Lung (tissue), 12 donors: ENCODE results near the gene TBC1D1. TPM values are rescaled to one million over a fixed set of nuclear protein-coding genes. Genes with fewer than 3 reads are reported as not detected.
A peak's percentile ranks its signal among the peaks of the same experiment; 100 is the strongest.

Experiments used
- ATAC-seq: fragments of 200-7000 bp; cut with Tn5 transposase; one replicate; pipeline ENCODE4 v1.9.1; 2020; ENCODE audit warnings: moderate number of reproducible peaks; ENCODE audit not compliant: insufficient read depth, low FRiP score
- DNase-seq, 3 donors: peaks; one replicate each; pipeline ENCODE4 v3.0.0-alpha.2; 2013 to 2017
- H3K27ac ChIP-seq, 2 donors: one replicate each; pipeline ENCODE4 v1.5.1; 2013; ENCODE audit warnings: mild to moderate bottlenecking in 2 of 2, moderate library complexity in 2 of 2, control low read depth in 1 of 2, inconsistent platforms in 1 of 2, low read depth in 1 of 2, low read length in 1 of 2
- H3K27me3 ChIP-seq, 3 donors: one replicate each; pipeline ENCODE4 v1.5.1; 2013; ENCODE audit warnings: low read length in 2 of 3; ENCODE audit not compliant: control insufficient read depth in 3 of 3, insufficient read depth in 3 of 3
- H3K36me3 ChIP-seq, 4 donors: one replicate each; pipeline ENCODE4 v1.5.1; 2013; ENCODE audit warnings: low read length in 4 of 4, mild to moderate bottlenecking in 1 of 4, moderate library complexity in 1 of 4; ENCODE audit not compliant: control insufficient read depth in 4 of 4, insufficient read depth in 4 of 4
- H3K4me1 ChIP-seq, 5 donors: one replicate each; pipeline ENCODE4 v1.5.1; 2013; ENCODE audit warnings: low read length in 5 of 5, mild to moderate bottlenecking in 2 of 5, moderate library complexity in 1 of 5; ENCODE audit not compliant: control insufficient read depth in 5 of 5, insufficient read depth in 5 of 5
- H3K4me3 ChIP-seq: one replicate; pipeline ENCODE4 v1.5.1; 2013; ENCODE audit warnings: mild to moderate bottlenecking, control low read depth, moderate library complexity
- H3K9ac ChIP-seq, 2 donors: one replicate each; pipeline ENCODE4 v1.5.1; 2013; ENCODE audit warnings: low read length in 2 of 2, control low read depth in 1 of 2; ENCODE audit not compliant: insufficient read depth in 1 of 2
- H3K9me3 ChIP-seq, 4 donors: one replicate each; pipeline ENCODE4 v1.5.1; 2013; ENCODE audit warnings: low read length in 3 of 4, mild to moderate bottlenecking in 1 of 4, moderate library complexity in 1 of 4; ENCODE audit not compliant: control insufficient read depth in 4 of 4, insufficient read depth in 3 of 4
- CTCF ChIP-seq: IDR thresholded peaks from 2 replicates; pipeline ENCODE4 v1.5.1; 2012; ENCODE audit warnings: mild to moderate bottlenecking; ENCODE audit errors: control extremely low read depth, extremely low read depth
- WGBS, 2 donors: extraction: QIAGEN DNeasy Blood & Tissue Kit; methylation state at CpG; one replicate each; pipeline ENCODE4 v1.1.7; 2013; 5-methylcytosine and 5-hydroxymethylcytosine counted together
- polyA plus RNA-seq, 2 donors: library from polyadenylated mRNA; stranded (reverse); fragments of 200-250 nt; gene quantifications; one replicate each; pipeline ENCODE4 v1.2.1, GENCODE V29; 2013
- total RNA-seq, 2 donors: library from RNA; depleted of rRNA in 1 of 2; stranded (reverse); fragments of >200 nt in 1 of 2; gene quantifications; one replicate each; pipeline ENCODE4 v1.2.1, GENCODE V29; 2014 to 2021
- donor health status: control.
- donor health status: control.
- donor health status: Bipolar disorder and iron deficiency.
- donor health status: healthy.
- donor health status: DM: yes; HTN: yes; CAD: no.

TBC1D1 gene
- total and polyA plus RNA-seq, 4 donors: 23.6 to 71.1 (median 43.9) TPM

DNA sequence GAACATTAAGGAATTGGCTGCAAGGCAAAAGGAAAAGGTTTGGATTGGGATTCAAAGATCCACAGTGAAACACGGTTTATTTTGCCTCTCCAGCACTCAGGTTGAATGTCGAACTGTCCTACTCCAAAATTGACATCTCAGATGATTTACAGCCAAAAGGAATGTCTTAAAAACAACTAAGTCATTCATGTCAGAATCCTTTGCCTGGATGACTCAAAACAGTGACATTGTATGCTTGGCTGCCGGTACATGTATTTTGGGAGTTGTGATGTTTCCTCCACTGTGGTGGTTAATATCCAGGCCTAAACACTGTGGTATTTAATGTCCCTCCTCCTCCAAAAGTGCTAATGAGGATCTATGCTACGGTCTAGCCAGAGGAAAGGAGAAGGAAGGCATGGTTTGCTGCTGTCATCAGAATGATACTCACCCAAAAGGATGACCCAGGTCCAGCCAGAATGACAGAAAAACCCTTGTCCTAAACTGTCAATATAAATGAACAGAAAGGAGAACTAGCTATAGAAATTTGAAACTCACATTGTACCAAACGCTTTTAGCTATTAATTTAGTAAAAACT, 43.5 kb upstream of the TBC1D1 start:
- 76% methylated on average over 5 of the region's 5 CpGs for WGBS, 2 donors
- TF ChIP-seq CTCF: no peak
- Histone ChIP-seq H3K4me3 (no peak overlapping the region), H3K27ac (no peak overlapping the region), H3K9ac (no peak overlapping the region), H3K36me3 (peaks cover 18 to 33% (median 29%) of the 10 kb centered on the region in 4 donors), H3K4me1 (no peaks in the 10 kb centered on the region), H3K9me3 (no peaks in the 10 kb centered on the region), H3K27me3 (no peaks in the 10 kb centered on the region)
- ATAC-seq (no peak), DNase-seq (no peak)

- Histone ChIP-seq H3K4me1 (no peaks in the 10 kb centered on the region), H3K9me3 (no peaks in the 10 kb centered on the region), H3K27me3 (no peaks in the 10 kb centered on the region), H3K4me3 (no peak overlapping the region), H3K36me3 (peaks cover 6 to 26% (median 16%) of the 10 kb centered on the region in 4 donors), H3K27ac (no peak overlapping the region), H3K9ac (no peak overlapping the region)
- ATAC-seq (no peak), DNase-seq (no peak)
- TF ChIP-seq CTCF: no peak
- WGBS, 2 donors: 82 to 85% methylated on average over 2 of the region's 2 CpGs
These were observed 38.5 kb upstream of the TBC1D1 start for GRCh38 chr4:37852376-37852775.

GRCh38 chr4:37858112-37858511, 32.8 kb upstream of the TBC1D1 start:
- H3K9me3 ChIP-seq: no peaks in the 10 kb centered on the region
- no peak overlapping the region for H3K27ac ChIP-seq
- H3K9ac ChIP-seq: no peak overlapping the region
- H3K4me1 ChIP-seq: peaks cover 0 to 5% (median 0%) of the 10 kb centered on the region in 5 donors
- 96 to 98% methylated on average over 4 of the region's 4 CpGs for WGBS, 2 donors
- no peak for ATAC-seq
- DNase-seq: no peak
- no peaks in the 10 kb centered on the region for H3K27me3 ChIP-seq
- no peak for TF ChIP-seq CTCF
- peaks cover 2 to 15% (median 10%) of the 10 kb centered on the region in 4 donors for H3K36me3 ChIP-seq
- no peak overlapping the region for H3K4me3 ChIP-seq

DNA sequence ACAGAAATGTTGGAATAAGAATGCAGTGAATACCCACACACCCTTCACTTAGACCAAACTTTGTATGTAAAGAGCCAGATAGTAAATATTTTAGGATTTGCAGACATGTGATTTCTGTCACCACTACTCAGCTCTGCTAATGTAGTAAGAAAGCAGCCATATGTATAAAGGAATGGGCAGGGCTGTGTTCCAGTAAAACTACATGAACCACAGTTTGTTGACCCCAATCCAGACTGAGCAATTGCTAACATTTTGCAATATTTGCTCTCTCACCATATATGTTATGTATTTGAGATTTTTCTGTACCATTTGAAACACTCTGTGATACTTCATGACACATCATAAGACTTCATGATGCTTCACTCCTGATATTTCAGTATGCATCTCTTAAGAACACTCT, 32.0 kb upstream of the TBC1D1 start:
- H3K9me3 ChIP-seq: no peaks in the 10 kb centered on the region
- no peak overlapping the region for H3K27ac ChIP-seq
- H3K36me3 ChIP-seq: peaks cover 2 to 15% (median 5%) of the 10 kb centered on the region in 4 donors
- TF ChIP-seq CTCF: no peak
- DNase-seq (peak; percentile 19 to 87 (median 75)), ATAC-seq (no peak)
- peaks cover 0 to 7% (median 0%) of the 10 kb centered on the region in 5 donors for H3K4me1 ChIP-seq
- H3K9ac ChIP-seq: no peak overlapping the region
- H3K4me3 ChIP-seq: no peak overlapping the region
- H3K27me3 ChIP-seq: no peaks in the 10 kb centered on the region
